ENCODE measurements around the gene KYNU. TPM values are rescaled to one million over a fixed set of nuclear protein-coding genes. Genes with fewer than 3 reads are reported as not detected.

Gene KYNU
- total and polyA plus RNA-seq, 10 of the 15 experiments (the other 5 are each of a cell fraction or from before 2014, with no cell fraction given): 31.3 to 101 (median 38.3) TPM

- Histone ChIP-seq H4K20me1 (ENCODE audit: control insufficient read depth, insufficient read depth) (no peaks in the 10 kb centered on the region), H3K27me3 (replicated peaks in 1 of 2; ENCODE audit: control insufficient read depth in 2 of 2, insufficient read depth in 2 of 2, low read length in 1 of 2) (no peaks in the 10 kb centered on the region), H3K9me3 (replicated peaks; ENCODE audit: control insufficient read depth, insufficient read depth, low read length) (no peaks in the 10 kb centered on the region; the same call in 2 of the 3 replicates), H3K4me2 (ENCODE audit: control insufficient read depth, insufficient read depth) (no peak overlapping the region), H3K9ac (ENCODE audit: control insufficient read depth, insufficient read depth, low read length) (no peak overlapping the region), H3K4me3 (no peak overlapping the region), H3K27ac (ENCODE audit: control insufficient read depth, insufficient read depth) (no peak overlapping the region), H3K4me1 (ENCODE audit: control insufficient read depth, insufficient read depth, low read length) (no peaks in the 10 kb centered on the region), H3K36me3 (ENCODE audit: control insufficient read depth in 2 of 2, insufficient read depth in 2 of 2, low read length in 1 of 2) (peaks cover 0 to 2% of the 10 kb centered on the region in 2 experiments; a peak in 1 of 4 replicates), H3K79me2 (ENCODE audit: control insufficient read depth, insufficient read depth, low read length) (no peaks in the 10 kb centered on the region), H2AFZ (ENCODE audit: control insufficient read depth, low read depth, low read length) (no peak overlapping the region)
- intact Hi-C loops (cut with micrococcal nuclease; ENCODE audit: unreplicated experiment): no loop called here
- no TSS peak for BruUV-seq (replicated peaks)
- 100% methylated on average over 1 of the region's 1 CpG for WGBS (ENCODE audit: insufficient coverage, insufficient replicate concordance, low lambda C conversion rate, missing lambda C conversion rate)
- ChIA-PET POLR2A (no interaction called here), CTCF (interaction anchor here (0.6 kb wide), 1 partner anchor 276 kb away, joined by 3 read pairs; no protein-coding TSS in a partner anchor), SMC1A (ENCODE audit: uncharacterized antibody, unreplicated experiment) (no interaction called here), RAD21 (ENCODE audit: unreplicated experiment) (interaction anchor here (2.7 kb wide), 1 partner anchor 63 kb away, joined by 11 read pairs; no protein-coding TSS in a partner anchor)
- ATAC-seq (no peak), FAIRE-seq (no peak), DNase-seq (ENCODE audit: low read depth, low spot score) (no peak)
- in situ Hi-C loops (cut with MboI): no loop called here
- TF ChIP-seq ZNF217 (IDR thresholded peaks at IDR 0.05) (no peak), ZNF687 (IDR thresholded peaks at IDR 0.05) (no peak), ZBED1 (IDR thresholded peaks at IDR 0.05; ENCODE audit: borderline replicate concordance) (no peak), RB1 (IDR thresholded peaks at IDR 0.05; ENCODE audit: borderline replicate concordance) (no peak), ZSCAN29 (IDR thresholded peaks at IDR 0.05) (no peak), ASH2L (IDR thresholded peaks at IDR 0.05; ENCODE audit: borderline replicate concordance, low read depth) (no peak), ZNF207 (IDR thresholded peaks at IDR 0.05; ENCODE audit: borderline replicate concordance) (no peak), NFIC (IDR thresholded peaks at IDR 0.05; ENCODE audit: low read depth, low read length) (no peak), SIN3A (IDR thresholded peaks at IDR 0.05; ENCODE audit: low read depth, low read length) (no peak), NFXL1 (IDR thresholded peaks at IDR 0.05; ENCODE audit: borderline replicate concordance) (no peak), SMAD1 (IDR thresholded peaks at IDR 0.05; ENCODE audit: low read depth, partially characterized antibody) (no peak), FOXK2 (IDR thresholded peaks at IDR 0.05) (no peak), MEF2A (IDR thresholded peaks at IDR 0.05; ENCODE audit: insufficient read depth, low read depth, low read length) (no peak), CHD1 (IDR thresholded peaks at IDR 0.05; ENCODE audit: low read depth, low read length) (no peak), ZNF592 (IDR thresholded peaks at IDR 0.05) (no peak), ZBTB33 (IDR thresholded peaks at IDR 0.05) (no peak), ATF7 (IDR thresholded peaks at IDR 0.05; ENCODE audit: low read depth) (no peak)
Observed at GRCh38 chr2:142942690-142943089, 65.2 kb downstream of the KYNU start.
